Body of pancreas (tissue), 4 donors: Measurements from ENCODE around the gene PRDM15.

Source experiments
- CTCF ChIP-seq, 7 experiments: fragments of 450-650 bp in 4 of 7; fragments of 200-600 bp in 3 of 7; sonication (generic) in 3 of 7; IDR thresholded peaks; one replicate each; pipeline ENCODE4 v1.5.1; 2016 to 2019; ENCODE audit warnings: antibody characterized with exemption in 7 of 7
- POLR2A ChIP-seq, 3 donors: fragments of 450-650 bp; IDR thresholded peaks; one replicate each; pipeline ENCODE4 v1.6.1; 2016; ENCODE audit warnings: antibody characterized with exemption in 3 of 3, mild to moderate bottlenecking in 2 of 3

DNA sequence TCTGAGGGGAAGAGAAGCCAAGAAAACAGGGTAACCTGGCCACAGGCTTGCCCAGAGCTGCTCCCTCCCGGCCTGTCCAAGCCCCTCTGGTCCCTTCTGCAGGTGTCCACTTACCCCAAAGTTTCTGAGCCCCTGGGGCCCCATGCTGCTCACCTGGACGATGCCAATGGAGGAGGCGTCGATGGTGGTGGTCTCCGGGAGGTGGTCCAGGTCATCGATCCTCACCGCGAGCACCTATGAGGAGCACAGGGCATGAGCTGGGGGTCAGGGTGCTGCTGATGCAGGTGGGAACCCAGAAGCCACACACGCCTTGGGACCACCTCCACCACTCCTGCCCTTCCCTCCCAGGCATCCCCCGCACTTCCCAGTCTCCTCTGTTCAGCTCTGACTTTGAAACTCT, 74.8 kb downstream of the PRDM15 start:
- TF ChIP-seq CTCF (IDR thresholded peaks at IDR 0.05) = no peak
- no peak for TF ChIP-seq POLR2A (IDR thresholded peaks at IDR 0.05)
